ENCODE measurements around the gene ZNF155.
"Not testable (repeated sequence)": the region's sequence is repeated elsewhere in the genome, so short reads cannot be mapped to it uniquely, and the experiment has no call there.

Gene ZNF155
- 6.2 to 6.4 reads per million in 2 donors for total RNA-seq

GRCh38 chr19:43983912-43984686, at the start of gene ZNF155:
Gene ZNF155 (plus strand): TSS chr19:43984188. CDS start chr19:43988544, 4,356 bp downstream.
- peak in 4 of 5 experiments; percentile 42 to 81 (median 58) for DNase-seq

GRCh38 chr19:43934985-43935708, 48.8 kb upstream of the ZNF155 start, which contains the start of gene ZNF45:
Gene ZNF45 (minus strand): TSS chr19:43935282. CDS start chr19:43922185, 13,097 bp downstream.
- DNase-seq = peak; percentile 60 to 92 (median 81)

GRCh38 chr19:43936188-43936587, 47.8 kb upstream of the ZNF155 start:
- no peak for DNase-seq

- no peak for DNase-seq
Measured at GRCh38 chr19:43939557-43940260, 44.3 kb upstream of the ZNF155 start.

- DNase-seq = no peak
Measured at GRCh38 chr19:43940719-43941118, 43.3 kb upstream of the ZNF155 start.

- DNase-seq = no peak
Measured at GRCh38 chr19:43941209-43941608, 42.8 kb upstream of the ZNF155 start.

- not testable (repeated sequence) for DNase-seq
Measured at GRCh38 chr19:43947412-43947811, 36.6 kb upstream of the ZNF155 start.

GRCh38 chr19:43949803-43950202, 34.2 kb upstream of the ZNF155 start:
- DNase-seq = not testable (repeated sequence)

- peak; percentile 9 to 71 (median 34) for DNase-seq
Measured at GRCh38 chr19:43950834-43951645, 32.9 kb upstream of the ZNF155 start, which contains the start of gene ZNF221. Gene ZNF221 (plus strand): TSS chr19:43951228. CDS start chr19:43962727, 11,499 bp downstream.

- DNase-seq = no peak
Measured at GRCh38 chr19:43956827-43957226, 27.2 kb upstream of the ZNF155 start.

- DNase-seq = no peak
Measured at GRCh38 chr19:43957891-43958290, 26.1 kb upstream of the ZNF155 start.

- DNase-seq = no peak
Measured at GRCh38 chr19:43960411-43960810, 23.6 kb upstream of the ZNF155 start.

GRCh38 chr19:43966079-43966694, 17.8 kb upstream of the ZNF155 start:
- no peak for DNase-seq

- DNase-seq = no peak
Measured at GRCh38 chr19:43976732-43977131, 7.3 kb upstream of the ZNF155 start.

- no peak for DNase-seq
Measured at GRCh38 chr19:43983544-43983911, 460 bp upstream of the ZNF155 start.

GRCh38 chr19:43984687-43985000, 656 bp downstream of the ZNF155 start:
- no peak for DNase-seq

GRCh38 chr19:43997631-43998290, 13.8 kb downstream of the ZNF155 start:
- no peak for DNase-seq

- DNase-seq = no peak
Measured at GRCh38 chr19:44002212-44002565, 18.2 kb downstream of the ZNF155 start.

GRCh38 chr19:44002566-44003460, 18.8 kb downstream of the ZNF155 start, which contains the start of gene ZNF230:
Gene ZNF230 (plus strand): TSS chr19:44002957. CDS start chr19:44007079, 4,122 bp downstream.
- peak; percentile 40 to 99 (median 72) for DNase-seq

GRCh38 chr19:44003461-44004009, 19.5 kb downstream of the ZNF155 start:
- DNase-seq = peak in 1 of 5 experiments; percentile 65

Measured in T-helper 2 cell (primary cell).